H9 (cell line): Measurements from ENCODE around the gene GRIP1. TPM values are rescaled to one million over a fixed set of nuclear protein-coding genes. Genes with fewer than 3 reads are reported as not detected.

Source experiments
- DNase-seq: peaks from one replicate; pipeline ENCODE4 v3.0.0-alpha.2; 2017
- H2AFZ ChIP-seq: one replicate; pipeline ENCODE4 v1.6.1; 2013; ENCODE audit warnings: mild to moderate bottlenecking, low read length, control low read depth, moderate library complexity
- H2AK5ac ChIP-seq: 2 replicates; pipeline ENCODE4 v1.6.1; 2013; ENCODE audit warnings: low read length, control low read depth, mixed read lengths; ENCODE audit not compliant: insufficient read length
- H2BK120ac ChIP-seq: one replicate; pipeline ENCODE4 v1.6.1; 2013; ENCODE audit warnings: low read depth, mild to moderate bottlenecking, low read length, control low read depth, inconsistent platforms; ENCODE audit not compliant: poor library complexity, severe bottlenecking
- H2BK12ac ChIP-seq: 2 replicates; pipeline ENCODE4 v1.6.1; 2013; ENCODE audit warnings: low read length, control low read depth, mixed read lengths, low read depth; ENCODE audit not compliant: insufficient read length
- H2BK15ac ChIP-seq: 2 replicates; pipeline ENCODE4 v1.6.1; 2013; ENCODE audit warnings: low read depth, low read length, control low read depth
- H2BK20ac ChIP-seq: one replicate; pipeline ENCODE4 v1.6.1; 2013; ENCODE audit warnings: low read depth, mild to moderate bottlenecking, low read length, control low read depth, inconsistent platforms; ENCODE audit not compliant: poor library complexity, severe bottlenecking
- H2BK5ac ChIP-seq: 2 replicates; pipeline ENCODE4 v1.6.1; 2013; ENCODE audit warnings: low read length, control low read depth, mixed read lengths; ENCODE audit not compliant: insufficient read length
- H3K14ac ChIP-seq: 2 replicates; pipeline ENCODE4 v1.6.1; 2013; ENCODE audit warnings: low read length, control low read depth; ENCODE audit not compliant: insufficient read depth
- H3K18ac ChIP-seq: 2 replicates; pipeline ENCODE4 v1.6.1; 2013; ENCODE audit warnings: low read depth, mild to moderate bottlenecking, mixed read lengths, low read length, control low read depth; ENCODE audit not compliant: insufficient read length
- H3K23ac ChIP-seq: 2 replicates; pipeline ENCODE4 v1.6.1; 2013; ENCODE audit warnings: low read length, control low read depth, mixed read lengths, low read depth; ENCODE audit not compliant: insufficient read length
- H3K23me2 ChIP-seq: 2 replicates; pipeline ENCODE4 v1.6.1; 2013; ENCODE audit warnings: low read depth, mild to moderate bottlenecking, mixed read lengths, low read length, control low read depth; ENCODE audit not compliant: insufficient read length, poor library complexity, severe bottlenecking
- H3K27ac ChIP-seq: 2 replicates; pipeline ENCODE4 v1.5.1; 2013; ENCODE audit warnings: low read length, control low read depth, mixed read lengths, low read depth; ENCODE audit not compliant: insufficient read length
- H3K27me3 ChIP-seq: 2 replicates; pipeline ENCODE4 v1.6.1; 2013; ENCODE audit warnings: low read length, control low read depth, inconsistent platforms; ENCODE audit not compliant: insufficient read depth
- H3K4ac ChIP-seq: 2 replicates; pipeline ENCODE4 v1.6.1; 2013; ENCODE audit warnings: low read depth, mild to moderate bottlenecking, control low read depth, inconsistent platforms, low read length, moderate library complexity
- H3K4me1 ChIP-seq: 2 replicates; pipeline ENCODE4 v1.6.1; 2013; ENCODE audit warnings: low read length, control low read depth, inconsistent platforms; ENCODE audit not compliant: insufficient read depth
- H3K4me2 ChIP-seq: 2 replicates; pipeline ENCODE4 v1.6.1; 2013; ENCODE audit warnings: low read length, control low read depth, mixed read lengths; ENCODE audit not compliant: insufficient read length, insufficient read depth
- H3K56ac ChIP-seq: 2 replicates; pipeline ENCODE4 v1.6.1; 2013; ENCODE audit warnings: low read depth, mild to moderate bottlenecking, mixed read lengths, low read length, control low read depth; ENCODE audit not compliant: insufficient read length
- H3K79me1 ChIP-seq: 2 replicates; pipeline ENCODE4 v1.6.1; 2013; ENCODE audit warnings: low read depth, mild to moderate bottlenecking, moderate library complexity, low read length, control low read depth, inconsistent platforms; ENCODE audit not compliant: insufficient read depth, poor library complexity, severe bottlenecking
- H3K79me2 ChIP-seq: 2 replicates; pipeline ENCODE4 v1.6.1; 2013; ENCODE audit warnings: low read length, control low read depth, inconsistent platforms; ENCODE audit not compliant: insufficient read depth
- H3K9ac ChIP-seq: 2 replicates; pipeline ENCODE4 v1.6.1; 2013; ENCODE audit warnings: low read length, control low read depth, mixed read lengths; ENCODE audit not compliant: insufficient read length; ENCODE audit errors: extremely low read depth
- H3K9me3 ChIP-seq: one replicate; pipeline ENCODE4 v1.6.1; 2013; ENCODE audit warnings: low read depth, low read length, inconsistent platforms; ENCODE audit not compliant: control insufficient read depth
- H3T11ph ChIP-seq: one replicate; pipeline ENCODE4 v1.6.1; 2013; ENCODE audit warnings: mild to moderate bottlenecking, low read length, control low read depth, inconsistent platforms
- H4K20me1 ChIP-seq: one replicate; pipeline ENCODE4 v1.6.1; 2013; ENCODE audit not compliant: control insufficient read depth, insufficient read length, insufficient read depth
- H4K5ac ChIP-seq: 2 replicates; pipeline ENCODE4 v1.6.1; 2013; ENCODE audit warnings: low read depth, mild to moderate bottlenecking, mixed read lengths, low read length, control low read depth; ENCODE audit not compliant: insufficient read length
- H4K8ac ChIP-seq: replicated peaks from 2 replicates; pipeline ENCODE4 v1.6.1; 2013; ENCODE audit warnings: low read length, control low read depth, mixed read lengths, low read depth; ENCODE audit not compliant: insufficient read length
- H4K91ac ChIP-seq: 2 replicates; pipeline ENCODE4 v1.6.1; 2013; ENCODE audit warnings: low read depth, mild to moderate bottlenecking, moderate library complexity, mixed read lengths, low read length, control low read depth; ENCODE audit not compliant: insufficient read length
- H3K27ac Mint-ChIP-seq, 3 experiments: 2 replicates in 2 of 3; 3 replicates in 1 of 3; pipeline ENCODE4 v1.8.0; 2020 to 2021; ENCODE audit warnings: mixed read lengths in 3 of 3, mild to moderate bottlenecking in 1 of 3, moderate library complexity in 1 of 3
- H3K27me3 Mint-ChIP-seq: 2 replicates; pipeline ENCODE4 v1.8.0; 2021; ENCODE audit warnings: low read depth, mild to moderate bottlenecking, moderate library complexity, mixed read lengths
- H3K36me3 Mint-ChIP-seq, 3 experiments: 2 replicates in 2 of 3; 3 replicates in 1 of 3; pipeline ENCODE4 v1.8.0; 2020 to 2021; ENCODE audit warnings: low read depth in 3 of 3, mixed read lengths in 3 of 3; ENCODE audit not compliant: insufficient read depth in 1 of 3
- H3K4me1 Mint-ChIP-seq, 2 experiments: 2 replicates each; pipeline ENCODE4 v1.8.0; 2020; ENCODE audit warnings: mixed read lengths in 2 of 2
- H3K4me3 Mint-ChIP-seq, 2 experiments: 2 replicates in 1 of 2; 3 replicates in 1 of 2; pipeline ENCODE4 v1.8.0; 2020 to 2021; ENCODE audit warnings: mild to moderate bottlenecking in 2 of 2, mixed read lengths in 2 of 2, moderate library complexity in 1 of 2
- H3K9me3 Mint-ChIP-seq, 2 experiments: 2 replicates in 1 of 2; 3 replicates in 1 of 2; pipeline ENCODE4 v1.8.0; 2020; ENCODE audit warnings: mild to moderate bottlenecking in 2 of 2, mixed read lengths in 2 of 2, moderate library complexity in 1 of 2
- CTCF ChIP-seq: fragments of 200-600 bp; sonication (generic); conservative IDR thresholded peaks from 3 replicates; pipeline ENCODE4 v1.8.0; 2021; ENCODE audit warnings: antibody characterized with exemption, mild to moderate bottlenecking
- WGBS: extraction: QIAGEN DNeasy Blood & Tissue Kit; methylation state at CpG from one replicate; pipeline ENCODE4 v1.1.7; 2013; ENCODE audit warnings: missing lambda C conversion rate, low lambda C conversion rate, mixed read lengths; ENCODE audit not compliant: insufficient read length; ENCODE audit errors: extremely low coverage; 5-methylcytosine and 5-hydroxymethylcytosine counted together
- total RNA-seq: library from RNA; stranded (reverse); gene quantifications from 2 replicates; pipeline ENCODE4 v1.2.1, GENCODE V29; 2021

GRIP1 gene
- total RNA-seq, 1 experiment from 2014 or later, result 19.5 TPM

GRCh38 chr12:66679461-66680084, 697 bp upstream of the GRIP1 start:
- H2BK5ac ChIP-seq, result no peak overlapping the region
- no peak overlapping the region for H2BK12ac ChIP-seq
- H2BK15ac ChIP-seq, result no peak overlapping the region
- H3K4me1 ChIP-seq, result peaks cover 6% of the 10 kb centered on the region; the same call in 1 of the 2 replicates
- no peak for DNase-seq
- H4K8ac ChIP-seq, result no peak overlapping the region
- H3K27me3 ChIP-seq, result no peaks in the 10 kb centered on the region
- no peak overlapping the region for H3K27ac ChIP-seq
- Mint-ChIP-seq H3K36me3 (no peaks in the 10 kb centered on the region), H3K27ac (no peak overlapping the region), H3K27me3 (no peaks in the 10 kb centered on the region), H3K9me3 (no peaks in the 10 kb centered on the region), H3K4me1 (peaks cover 21 to 28% of the 10 kb centered on the region in 2 experiments), H3K4me3 (no peak overlapping the region)
- H3K79me1 ChIP-seq, result no peaks in the 10 kb centered on the region
- H2AK5ac ChIP-seq, result no peak overlapping the region
- H3K4me2 ChIP-seq, result no peak overlapping the region
- no peaks in the 10 kb centered on the region for H3K9me3 ChIP-seq
- H3K23me2 ChIP-seq, result no peaks in the 10 kb centered on the region
- H3K4ac ChIP-seq, result no peak overlapping the region
- H3T11ph ChIP-seq, result no peak overlapping the region
- H3K18ac ChIP-seq, result no peak overlapping the region
- WGBS, result no CpG with 5 or more reads among the region's 7 CpGs
- no peak for TF ChIP-seq CTCF
- no peak overlapping the region for H2BK120ac ChIP-seq
- H3K14ac ChIP-seq, result no peak overlapping the region
- no peak overlapping the region for H2AFZ ChIP-seq
- no peak overlapping the region for H4K91ac ChIP-seq
- no peak overlapping the region for H3K9ac ChIP-seq
- no peak overlapping the region for H3K23ac ChIP-seq
- no peak overlapping the region for H4K5ac ChIP-seq
- H2BK20ac ChIP-seq, result no peak overlapping the region
- no peak overlapping the region for H3K56ac ChIP-seq
- H3K79me2 ChIP-seq, result no peaks in the 10 kb centered on the region
- H4K20me1 ChIP-seq, result no peaks in the 10 kb centered on the region
